A549 (cell line): ENCODE results near the gene ANKRD9. TPM values are rescaled to one million over a fixed set of nuclear protein-coding genes. Genes with fewer than 3 reads are reported as not detected.

Experiments used
- ATAC-seq, 2 experiments: fragments of 200-7000 bp in 1 of 2; fragments of >200 bp in 1 of 2; cut with Nextera tagmentation in 1 of 2; cut with Tn5 transposase in 1 of 2; 3 replicates each; pipeline versions ENCODE4 v1.8.0 to v1.9.1; 2018 to 2020; ENCODE audit warnings: mild to moderate bottlenecking in 1 of 2, moderate library complexity in 1 of 2
- CTCF ChIA-PET: fragments of 300-600 bp; sonication (Branson Sonifier 250); formaldehyde crosslinking; extraction: SDS; loops from one replicate; lab custom pipeline; 2021; ENCODE audit warnings: antibody characterized with exemption, inconsistent platforms; lab: Yijun Ruan, JAX
- POLR2A ChIA-PET: fragments of 350-600 bp; formaldehyde crosslinking; extraction: SDS; loops from one replicate; lab custom pipeline; 2021; ENCODE audit warnings: antibody characterized with exemption, inconsistent platforms; lab: Yijun Ruan, JAX
- DNase-seq, 2 experiments: peaks; one replicate each; pipeline versions ENCODE4 v3.0.0 to v3.0.0-alpha.2; 2011 to 2016; ENCODE audit warnings: low read depth in 1 of 2, low spot score in 1 of 2
- FAIRE-seq: peaks from 2 replicates; lab custom pipeline; 2011; peaks lifted over from hg19 to GRCh38; lab: Jason Lieb, UNC
- H3K27ac ChIP-seq, 2 experiments: fragments of >200 bp; sonication (Bioruptor Twin); formaldehyde crosslinking; 3 replicates each; pipeline ENCODE4 v1.5.1; 2016 to 2017
- H3K4me1 ChIP-seq: fragments of >200 bp; sonication (Bioruptor Twin); formaldehyde crosslinking; 3 replicates; pipeline ENCODE4 v1.6.1; 2016
- H3K4me2 ChIP-seq: fragments of >200 bp; sonication (Bioruptor Twin); formaldehyde crosslinking; 3 replicates; pipeline ENCODE4 v1.6.1; 2016
- H3K4me3 ChIP-seq: fragments of >200 bp; sonication (Bioruptor Twin); formaldehyde crosslinking; 3 replicates; pipeline ENCODE4 v1.5.1; 2016
- H3K9me3 ChIP-seq: fragments of >200 bp; sonication (Bioruptor Twin); formaldehyde crosslinking; 3 replicates; pipeline ENCODE4 v1.6.1; 2016
- CBX8 ChIP-seq: fragments of 200-600 bp; sonication (generic); IDR thresholded peaks from 2 replicates; pipeline ENCODE4 v1.6.1; 2016
- CEBPB ChIP-seq, 2 experiments: fragments of >200 bp in 1 of 2; sonication (Bioruptor Twin) in 1 of 2; formaldehyde crosslinking in 1 of 2; IDR thresholded peaks; 2 replicates each; pipeline ENCODE4 v1.6.1; 2012 to 2016
- CHD4 ChIP-seq: fragments of 200-600 bp; sonication (generic); IDR thresholded peaks from 2 replicates; pipeline ENCODE4 v1.6.1; 2016; ENCODE audit warnings: antibody characterized with exemption, mild to moderate bottlenecking, borderline replicate concordance
- EHF ChIP-seq: fragments of 250-450 bp; sonication (Bioruptor Pico); IDR thresholded peaks from 2 replicates; pipeline ENCODE4 v1.5.0; 2020; ENCODE audit warnings: mild to moderate bottlenecking
- EHMT2 ChIP-seq: fragments of 200-600 bp; sonication (generic); IDR thresholded peaks from 2 replicates; pipeline ENCODE4 v1.6.1; 2016; ENCODE audit warnings: antibody characterized with exemption, low read depth, mild to moderate bottlenecking, moderate library complexity
- ELK1 ChIP-seq: fragments of 150-350 bp; IDR thresholded peaks from 2 replicates; pipeline ENCODE4 v1.6.1; 2014; ENCODE audit warnings: low read depth, mild to moderate bottlenecking, low read length
- FOSL2 ChIP-seq, 2 experiments: fragments of 450-650 bp in 1 of 2; fragments of >200 bp in 1 of 2; sonication (Bioruptor Twin) in 1 of 2; formaldehyde crosslinking; IDR thresholded peaks; 2 replicates each; pipeline versions ENCODE4 v1.5.0 to v1.6.1; 2016 to 2020; ENCODE audit warnings: mild to moderate bottlenecking in 1 of 2, moderate library complexity in 1 of 2
- GATA3 ChIP-seq: IDR thresholded peaks from 2 replicates; pipeline ENCODE4 v1.6.1; 2012; ENCODE audit warnings: borderline replicate concordance
- HOXA7 ChIP-seq: fragments of 250-450 bp; sonication (Bioruptor Pico); IDR thresholded peaks from 2 replicates; pipeline ENCODE4 v1.5.0; 2020; ENCODE audit warnings: mild to moderate bottlenecking, moderate library complexity
- HOXB5 ChIP-seq: fragments of 250-450 bp; sonication (Bioruptor Pico); IDR thresholded peaks from 2 replicates; pipeline ENCODE4 v1.5.0; 2020; ENCODE audit warnings: mild to moderate bottlenecking, moderate library complexity
- JUNB ChIP-seq: fragments of >200 bp; sonication (Bioruptor Twin); formaldehyde crosslinking; IDR thresholded peaks from 2 replicates; pipeline ENCODE4 v1.6.1; 2016
- KDM5A ChIP-seq: fragments of 200-600 bp; sonication (generic); IDR thresholded peaks from 2 replicates; pipeline ENCODE4 v1.6.1; 2016; ENCODE audit warnings: antibody characterized with exemption, mild to moderate bottlenecking
- MAFK ChIP-seq: fragments of 450-650 bp; IDR thresholded peaks from 2 replicates; pipeline ENCODE4 v1.6.1; 2014; ENCODE audit not compliant: partially characterized antibody
- MAZ ChIP-seq: fragments of 150-350 bp; IDR thresholded peaks from 2 replicates; pipeline ENCODE4 v1.6.1; 2014; ENCODE audit warnings: antibody characterized with exemption, low read depth, low read length, borderline replicate concordance
- MYC ChIP-seq: IDR thresholded peaks from 2 replicates; pipeline ENCODE4 v1.6.1; 2012; ENCODE audit warnings: mild to moderate bottlenecking, inconsistent platforms, low read length, improper control_type of control experiment, borderline replicate concordance
- NR3C1 ChIP-seq: fragments of >200 bp; sonication (Bioruptor Twin); formaldehyde crosslinking; IDR thresholded peaks from 3 replicates; pipeline ENCODE4 v1.6.1; 2017
- PHF8 ChIP-seq: fragments of 200-600 bp; sonication (generic); IDR thresholded peaks from 2 replicates; pipeline ENCODE4 v1.6.1; 2016; ENCODE audit warnings: low read depth, mild to moderate bottlenecking, antibody characterized with exemption, moderate library complexity, borderline replicate concordance
- POLR2A ChIP-seq: IDR thresholded peaks from 2 replicates; pipeline ENCODE4 v1.6.1; 2012; ENCODE audit warnings: mild to moderate bottlenecking, low read length
- RAD21 ChIP-seq, 2 experiments: fragments of >200 bp in 1 of 2; sonication (Bioruptor Twin) in 1 of 2; formaldehyde crosslinking in 1 of 2; IDR thresholded peaks in 1 of 2; conservative IDR thresholded peaks in 1 of 2; 2 replicates in 1 of 2; 3 replicates in 1 of 2; pipeline ENCODE4 v1.6.1; 2012 to 2018; ENCODE audit warnings: inconsistent platforms in 1 of 2
- RARB ChIP-seq: fragments of 250-450 bp; sonication (Bioruptor Pico); IDR thresholded peaks from 2 replicates; pipeline ENCODE4 v1.8.0; 2021; ENCODE audit warnings: mild to moderate bottlenecking, moderate library complexity
- RCOR1 ChIP-seq: fragments of 150-350 bp; IDR thresholded peaks from 2 replicates; pipeline ENCODE4 v1.6.1; 2014; ENCODE audit warnings: antibody characterized with exemption, low read length, low read depth
- SREBF2 ChIP-seq: fragments of 450-650 bp; IDR thresholded peaks from 2 replicates; pipeline ENCODE4 v1.6.1; 2014; ENCODE audit warnings: mild to moderate bottlenecking, moderate library complexity
- TP53 ChIP-seq: fragments of 250-450 bp; sonication (Bioruptor Pico); IDR thresholded peaks from 2 replicates; pipeline ENCODE4 v1.5.0; 2021; ENCODE audit warnings: mild to moderate bottlenecking, moderate library complexity
- USF2 ChIP-seq: fragments of 450-650 bp; IDR thresholded peaks from 2 replicates; pipeline ENCODE4 v1.6.1; 2014; ENCODE audit warnings: antibody characterized with exemption
- ZC3H11A ChIP-seq: fragments of 450-650 bp; IDR thresholded peaks from 2 replicates; pipeline ENCODE4 v1.6.1; 2014; ENCODE audit warnings: antibody characterized with exemption, mild to moderate bottlenecking
- ZSCAN20 ChIP-seq: fragments of 250-450 bp; sonication (Bioruptor Pico); IDR thresholded peaks from 2 replicates; pipeline ENCODE4 v1.8.0; 2022; ENCODE audit warnings: mild to moderate bottlenecking, moderate library complexity
- WGBS: methylation state at CpG from one replicate; pipeline ENCODE4 v1.1.6; 2017; ENCODE audit errors: missing lambda C conversion rate; 5-methylcytosine and 5-hydroxymethylcytosine counted together
- polyA plus RNA-seq, 4 experiments: library from polyadenylated mRNA; depleted of rRNA in 3 of 4; stranded (reverse); fragments of >200 nt; fragmentation: RNase III in 1 of 4; extraction: RNeasy Plus Mini Kit Qiagen cat#74134 plus additional on column Dnase treatment in 1 of 4; gene quantifications; 2 replicates in 3 of 4; 3 replicates in 1 of 4; pipeline ENCODE4 v1.2.3, GENCODE V29; 2011 to 2017
- TF ChIP-seq, protein P1 (sequence below): fragments of 250-450 bp; sonication (Bioruptor Pico); IDR thresholded peaks from 2 replicates; pipeline ENCODE4 v1.5.0; 2020; ENCODE audit warnings: low read depth, mild to moderate bottlenecking, moderate library complexity
- TF ChIP-seq, protein P2 (sequence below): fragments of >200 bp; sonication (Bioruptor Twin); formaldehyde crosslinking; IDR thresholded peaks from 2 replicates; pipeline ENCODE4 v1.6.1; 2016
- TF ChIP-seq, protein P3 (sequence below): IDR thresholded peaks from 2 replicates; pipeline ENCODE4 v1.6.1; 2012; ENCODE audit warnings: low read depth, borderline replicate concordance

ANKRD9 gene
- polyA plus RNA-seq, 2 of the 4 experiments (the other 2 are of a cell fraction) = 6.3 to 11.8 TPM

GRCh38 chr14:102471921-102472790 is 37.4 kb downstream of the ANKRD9 start:
- no peak for ATAC-seq
- WGBS = 92% methylated on average over 8 of the region's 8 CpGs
- no peak for FAIRE-seq
- H3K9me3 ChIP-seq = 0 out of 3 replicates have a peak, but pooled peaks cover 3% of the 10 kb centered on the region
- TF ChIP-seq FOSL2 (IDR thresholded peaks at IDR 0.05) (no peak), FOSL2 (CRISPR knock-in tag; IDR thresholded peaks at IDR 0.05) (no peak), HOXB5 (CRISPR knock-in tag) (no peak), EHF (CRISPR knock-in tag) (no peak), MYC (no peak), HOXA7 (CRISPR knock-in tag) (no peak), ELK1 (no peak), USF2 (no peak), ZSCAN20 (no peak), SREBF2 (no peak), EHMT2 (no peak), RCOR1 (no peak), MAZ (no peak), GATA3 (no peak), CHD4 (no peak)
- TF ChIP-seq, protein P1, sequence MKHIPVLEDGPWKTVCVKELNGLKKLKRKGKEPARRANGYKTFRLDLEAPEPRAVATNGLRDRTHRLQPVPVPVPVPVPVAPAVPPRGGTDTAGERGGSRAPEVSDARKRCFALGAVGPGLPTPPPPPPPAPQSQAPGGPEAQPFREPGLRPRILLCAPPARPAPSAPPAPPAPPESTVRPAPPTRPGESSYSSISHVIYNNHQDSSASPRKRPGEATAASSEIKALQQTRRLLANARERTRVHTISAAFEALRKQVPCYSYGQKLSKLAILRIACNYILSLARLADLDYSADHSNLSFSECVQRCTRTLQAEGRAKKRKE (CRISPR knock-in tag) = no peak
- TF ChIP-seq, protein P2, sequence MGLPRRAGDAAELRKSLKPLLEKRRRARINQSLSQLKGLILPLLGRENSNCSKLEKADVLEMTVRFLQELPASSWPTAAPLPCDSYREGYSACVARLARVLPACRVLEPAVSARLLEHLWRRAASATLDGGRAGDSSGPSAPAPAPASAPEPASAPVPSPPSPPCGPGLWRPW = no peak
- TF ChIP-seq, all 56 proteins: peak for 0
- H3K4me3 ChIP-seq = no peak overlapping the region
- ChIA-PET CTCF (interaction anchor here (0.7 to 2.3 kb wide), 5 partner anchors 11 to 64 kb away, joined by 3 to 8 read pairs (median 3); no protein-coding TSS in a partner anchor), POLR2A (no interaction called here)
- H3K27ac ChIP-seq = no peak overlapping the region
- DNase-seq = no peak
- H3K4me2 ChIP-seq = no peak overlapping the region
- no peaks in the 10 kb centered on the region for H3K4me1 ChIP-seq

DNA sequence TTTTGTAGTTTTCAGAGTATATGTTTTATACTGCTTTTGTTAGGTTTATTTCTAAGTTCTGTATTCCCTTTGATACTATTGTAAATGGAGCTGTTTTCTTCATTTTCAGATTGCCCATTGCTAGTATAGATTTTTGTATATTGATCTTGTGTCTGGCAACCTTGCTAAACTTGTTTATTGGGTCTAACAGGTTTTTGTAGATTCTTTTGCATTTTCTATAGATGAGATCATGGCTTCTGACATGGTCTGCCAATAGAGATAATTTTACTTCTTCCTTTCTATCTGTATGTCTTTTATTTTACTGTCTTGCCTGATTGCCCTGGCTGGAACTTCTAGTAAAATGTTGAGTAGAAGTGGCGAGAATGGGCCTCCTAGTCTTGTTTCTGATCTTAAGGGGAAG is 40.3 kb downstream of the ANKRD9 start:
- FAIRE-seq (no peak), ATAC-seq (no peak), DNase-seq (no peak)
- Histone ChIP-seq H3K4me2 (no peak overlapping the region), H3K4me3 (no peak overlapping the region), H3K9me3 (0 out of 3 replicates have a peak, but pooled peaks cover 3% of the 10 kb centered on the region), H3K4me1 (no peaks in the 10 kb centered on the region), H3K27ac (no peak overlapping the region)
- TF ChIP-seq ZC3H11A (no peak), PHF8 (no peak), RAD21 (conservative IDR thresholded peaks at IDR 0.05 in 1 of 2, IDR thresholded peaks at IDR 0.05 in 1 of 2) (no peak), POLR2A (no peak), NR3C1 (no peak), CBX8 (no peak), ZSCAN20 (no peak), JUNB (no peak), RARB (CRISPR knock-in tag) (no peak), TP53 (no peak), MAFK (no peak), SREBF2 (no peak), KDM5A (no peak), CEBPB (IDR thresholded peaks at IDR 0.05) (no peak)
- TF ChIP-seq, protein P1 (CRISPR knock-in tag) = no peak
- TF ChIP-seq, protein P3, sequence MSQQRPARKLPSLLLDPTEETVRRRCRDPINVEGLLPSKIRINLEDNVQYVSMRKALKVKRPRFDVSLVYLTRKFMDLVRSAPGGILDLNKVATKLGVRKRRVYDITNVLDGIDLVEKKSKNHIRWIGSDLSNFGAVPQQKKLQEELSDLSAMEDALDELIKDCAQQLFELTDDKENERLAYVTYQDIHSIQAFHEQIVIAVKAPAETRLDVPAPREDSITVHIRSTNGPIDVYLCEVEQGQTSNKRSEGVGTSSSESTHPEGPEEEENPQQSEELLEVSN = no peak
- POLR2A ChIA-PET = no interaction called here
- 88% methylated on average over 1 of the region's 1 CpG for WGBS
- CTCF ChIA-PET = interaction anchor here (0.7 to 0.9 kb wide), 2 partner anchors 19 to 1730 kb away, joined by 3 read pairs; no protein-coding TSS in a partner anchor
